Measurements from ENCODE around the gene PPP6R3.

- TF ChIP-seq MYC (IDR thresholded peaks at IDR 0.05; ENCODE audit: low read depth, low read length): no peak
- TF ChIP-seq POLR2A (IDR thresholded peaks at IDR 0.05; ENCODE audit: extremely low read depth, insufficient read length): no peak
- no peak for TF ChIP-seq CTCF (IDR thresholded peaks at IDR 0.05; ENCODE audit: low read depth, low read length)
Measured at GRCh38 chr11:68436162-68436888, 24.2 kb upstream of the PPP6R3 start.
